UCSD-AML1 (cell line): Measurements from ENCODE around the gene AGFG1.
A peak's percentile ranks its signal among the peaks of the same experiment; 100 is the strongest.
"Not testable (repeated sequence)": the region's sequence is repeated elsewhere in the genome, so short reads cannot be mapped to it uniquely, and the experiment has no call there.

Experiments used
- DNase-seq: peaks from one replicate; lab custom pipeline; 2025; ENCODE audit not compliant: unreplicated experiment; lab: John Stamatoyannopoulos, UW

AGFG1 gene

GRCh38 chr2:227493524-227493923 is 21.6 kb downstream of the AGFG1 start:
- DNase-seq = no peak

GRCh38 chr2:227497158-227497557 is 25.2 kb downstream of the AGFG1 start:
- no peak for DNase-seq

- DNase-seq = no peak
Observed at GRCh38 chr2:227499627-227500300, 27.8 kb downstream of the AGFG1 start.

- DNase-seq = no peak
Observed at GRCh38 chr2:227500301-227500630, 28.3 kb downstream of the AGFG1 start.

GRCh38 chr2:227503433-227504406 is 31.8 kb downstream of the AGFG1 start:
- peak; percentile 13 for DNase-seq

- DNase-seq = no peak
Observed at GRCh38 chr2:227504700-227505099, 32.7 kb downstream of the AGFG1 start.

GRCh38 chr2:227506456-227506855 is 34.5 kb downstream of the AGFG1 start:
- DNase-seq = no peak

- DNase-seq = no peak
Observed at GRCh38 chr2:227507963-227508362, 36.0 kb downstream of the AGFG1 start.

GRCh38 chr2:227509076-227509475 is 37.1 kb downstream of the AGFG1 start:
- no peak for DNase-seq

GRCh38 chr2:227509824-227510619 is 38.1 kb downstream of the AGFG1 start:
- DNase-seq = no peak

- no peak for DNase-seq
Observed at GRCh38 chr2:227510620-227510958, 38.6 kb downstream of the AGFG1 start.

- DNase-seq = no peak
Observed at GRCh38 chr2:227511239-227511930, 39.4 kb downstream of the AGFG1 start.

GRCh38 chr2:227511955-227512354 is 40.0 kb downstream of the AGFG1 start:
- DNase-seq = no peak

- DNase-seq = no peak
Observed at GRCh38 chr2:227513113-227513512, 41.2 kb downstream of the AGFG1 start.

- no peak for DNase-seq
Observed at GRCh38 chr2:227515742-227516141, 43.8 kb downstream of the AGFG1 start.

GRCh38 chr2:227517724-227518123 is 45.8 kb downstream of the AGFG1 start:
- DNase-seq = no peak

- not testable (repeated sequence) for DNase-seq
Observed at GRCh38 chr2:227518278-227518865, 46.4 kb downstream of the AGFG1 start.

- DNase-seq = not testable (repeated sequence)
Observed at GRCh38 chr2:227521178-227521577, 49.2 kb downstream of the AGFG1 start.

GRCh38 chr2:227524665-227525064 is 52.7 kb downstream of the AGFG1 start:
- DNase-seq = no peak

- no peak for DNase-seq
Observed at GRCh38 chr2:227527351-227527750, 55.4 kb downstream of the AGFG1 start.

- DNase-seq = no peak
Observed at GRCh38 chr2:227528803-227529202, 56.8 kb downstream of the AGFG1 start.
